Panc1 (cell line): ENCODE data around the gene MRPS9. TPM values are rescaled to one million over a fixed set of nuclear protein-coding genes. Genes with fewer than 3 reads are reported as not detected.

Experiments used
- ATAC-seq: fragments of 200-7000 bp; cut with Tn5 transposase; 2 replicates; pipeline ENCODE4 v1.9.1; 2020; ENCODE audit warnings: mild to moderate bottlenecking, moderate library complexity
- BruUV-seq: library from RNA; stranded (reverse); fragments of 400-500 nt; replicated peaks from 2 replicates; lab custom pipeline; 2021; lab: Mats Ljungman, UMichigan
- CTCF ChIA-PET: fragments of 300-600 bp; sonication (Branson Sonifier 250); formaldehyde crosslinking; loops from one replicate; lab custom pipeline; 2022; ENCODE audit warnings: antibody characterized with exemption; lab: Charles Lee
- POLR2A ChIA-PET: fragments of 300-600 bp; sonication (Branson Sonifier 250); formaldehyde crosslinking; loops from one replicate; lab custom pipeline; 2022; ENCODE audit warnings: antibody characterized with exemption; lab: Charles Lee
- DNase-seq: peaks from one replicate; pipeline ENCODE4 v3.0.0-alpha.2; 2010; ENCODE audit warnings: low read depth, low spot score
- H3K27ac ChIP-seq: 2 replicates; pipeline ENCODE4 v1.5.1; 2011; ENCODE audit warnings: mild to moderate bottlenecking, low read length, inconsistent platforms
- H3K27me3 ChIP-seq: fragments of 200-500 bp; sonication (Bioruptor generic); 2 replicates; pipeline ENCODE4 v1.6.0; 2014; ENCODE audit warnings: low read length, inconsistent platforms; ENCODE audit not compliant: control insufficient read depth, insufficient read depth
- H3K36me3 ChIP-seq: fragments of 200-500 bp; sonication (Bioruptor generic); 2 replicates; pipeline ENCODE4 v1.5.1; 2014; ENCODE audit warnings: inconsistent platforms, mild to moderate bottlenecking, low read length, moderate library complexity; ENCODE audit not compliant: control insufficient read depth, insufficient read depth
- H3K4me1 ChIP-seq: 2 replicates; pipeline ENCODE4 v1.5.1; 2011; ENCODE audit warnings: inconsistent platforms, mild to moderate bottlenecking, low read length, moderate library complexity; ENCODE audit not compliant: control insufficient read depth, insufficient read depth
- H3K4me3 ChIP-seq, 2 experiments: 2 replicates each; pipeline ENCODE4 v1.5.1; 2011 to 2012; ENCODE audit warnings: low read depth in 2 of 2, low read length in 2 of 2, mild to moderate bottlenecking in 2 of 2, inconsistent platforms in 1 of 2, moderate library complexity in 1 of 2
- H3K9me3 ChIP-seq: fragments of 200-500 bp; sonication (Bioruptor generic); 2 replicates; pipeline ENCODE4 v1.5.1; 2014; ENCODE audit warnings: low read depth, mild to moderate bottlenecking, inconsistent platforms, low read length, moderate library complexity; ENCODE audit not compliant: control insufficient read depth, insufficient read depth
- POLR2AphosphoS5 ChIP-seq: IDR thresholded peaks from 2 replicates; pipeline ENCODE4 v1.6.1; 2012; ENCODE audit warnings: mild to moderate bottlenecking, low read depth, low read length, moderate library complexity
- SIN3A ChIP-seq: IDR thresholded peaks from 2 replicates; pipeline ENCODE4 v1.6.1; 2012; ENCODE audit warnings: low read depth, mild to moderate bottlenecking, low read length, moderate library complexity, borderline replicate concordance; ENCODE audit not compliant: insufficient read depth
- TCF7L2 ChIP-seq: IDR thresholded peaks from 2 replicates; pipeline ENCODE4 v1.6.1; 2011; ENCODE audit warnings: mild to moderate bottlenecking, low read depth, low read length, inconsistent platforms
- in situ Hi-C: cut with HindIII; loops from 2 replicates; pipeline ENCODE4 v1.10.0; 2016; ENCODE audit warnings: low sequenced_read_pairs, low pct_unique_long_range_greater_than_20kb
- intact Hi-C: fragments of 100-400 bp; cut with micrococcal nuclease; formaldehyde crosslinking; loops from one replicate; pipeline ENCODE4 v1.10.0; 2022; ENCODE audit not compliant: unreplicated experiment
- total RNA-seq: library from RNA; stranded (reverse); gene quantifications from one replicate; pipeline ENCODE4 v1.2.1, GENCODE V29; 2021; ENCODE audit not compliant: unreplicated experiment
- TF ChIP-seq, protein P1 (sequence below), 2 experiments: IDR thresholded peaks; 2 replicates each; pipeline ENCODE4 v1.6.1; 2011 to 2012; ENCODE audit warnings: low read depth in 2 of 2, control low read depth in 1 of 2, low read length in 1 of 2, mild to moderate bottlenecking in 1 of 2, moderate library complexity in 1 of 2; ENCODE audit not compliant: insufficient read depth in 1 of 2
- TF ChIP-seq, protein P2 (sequence below): fragments of 450-650 bp; IDR thresholded peaks from 2 replicates; pipeline ENCODE4 v1.5.1; 2017; ENCODE audit warnings: mild to moderate bottlenecking

Gene MRPS9
- total RNA-seq, 1 experiment from 2014 or later: 27.4 TPM

GRCh38 chr2:105056245-105056644, 18.4 kb downstream of the MRPS9 start:
- no TSS peak for BruUV-seq
- H3K9me3 ChIP-seq: 0 out of 2 replicates have a peak, but pooled peaks cover 3% of the 10 kb centered on the region
- TF ChIP-seq TCF7L2 (no peak), POLR2AphosphoS5 (no peak), SIN3A (no peak)
- TF ChIP-seq, protein P1, sequence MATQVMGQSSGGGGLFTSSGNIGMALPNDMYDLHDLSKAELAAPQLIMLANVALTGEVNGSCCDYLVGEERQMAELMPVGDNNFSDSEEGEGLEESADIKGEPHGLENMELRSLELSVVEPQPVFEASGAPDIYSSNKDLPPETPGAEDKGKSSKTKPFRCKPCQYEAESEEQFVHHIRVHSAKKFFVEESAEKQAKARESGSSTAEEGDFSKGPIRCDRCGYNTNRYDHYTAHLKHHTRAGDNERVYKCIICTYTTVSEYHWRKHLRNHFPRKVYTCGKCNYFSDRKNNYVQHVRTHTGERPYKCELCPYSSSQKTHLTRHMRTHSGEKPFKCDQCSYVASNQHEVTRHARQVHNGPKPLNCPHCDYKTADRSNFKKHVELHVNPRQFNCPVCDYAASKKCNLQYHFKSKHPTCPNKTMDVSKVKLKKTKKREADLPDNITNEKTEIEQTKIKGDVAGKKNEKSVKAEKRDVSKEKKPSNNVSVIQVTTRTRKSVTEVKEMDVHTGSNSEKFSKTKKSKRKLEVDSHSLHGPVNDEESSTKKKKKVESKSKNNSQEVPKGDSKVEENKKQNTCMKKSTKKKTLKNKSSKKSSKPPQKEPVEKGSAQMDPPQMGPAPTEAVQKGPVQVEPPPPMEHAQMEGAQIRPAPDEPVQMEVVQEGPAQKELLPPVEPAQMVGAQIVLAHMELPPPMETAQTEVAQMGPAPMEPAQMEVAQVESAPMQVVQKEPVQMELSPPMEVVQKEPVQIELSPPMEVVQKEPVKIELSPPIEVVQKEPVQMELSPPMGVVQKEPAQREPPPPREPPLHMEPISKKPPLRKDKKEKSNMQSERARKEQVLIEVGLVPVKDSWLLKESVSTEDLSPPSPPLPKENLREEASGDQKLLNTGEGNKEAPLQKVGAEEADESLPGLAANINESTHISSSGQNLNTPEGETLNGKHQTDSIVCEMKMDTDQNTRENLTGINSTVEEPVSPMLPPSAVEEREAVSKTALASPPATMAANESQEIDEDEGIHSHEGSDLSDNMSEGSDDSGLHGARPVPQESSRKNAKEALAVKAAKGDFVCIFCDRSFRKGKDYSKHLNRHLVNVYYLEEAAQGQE (IDR thresholded peaks at IDR 0.05; ENCODE audit: insufficient read depth in 1 of 2, low read depth in 2 of 2, low read length in 1 of 2): no peak
- TF ChIP-seq, protein P2, sequence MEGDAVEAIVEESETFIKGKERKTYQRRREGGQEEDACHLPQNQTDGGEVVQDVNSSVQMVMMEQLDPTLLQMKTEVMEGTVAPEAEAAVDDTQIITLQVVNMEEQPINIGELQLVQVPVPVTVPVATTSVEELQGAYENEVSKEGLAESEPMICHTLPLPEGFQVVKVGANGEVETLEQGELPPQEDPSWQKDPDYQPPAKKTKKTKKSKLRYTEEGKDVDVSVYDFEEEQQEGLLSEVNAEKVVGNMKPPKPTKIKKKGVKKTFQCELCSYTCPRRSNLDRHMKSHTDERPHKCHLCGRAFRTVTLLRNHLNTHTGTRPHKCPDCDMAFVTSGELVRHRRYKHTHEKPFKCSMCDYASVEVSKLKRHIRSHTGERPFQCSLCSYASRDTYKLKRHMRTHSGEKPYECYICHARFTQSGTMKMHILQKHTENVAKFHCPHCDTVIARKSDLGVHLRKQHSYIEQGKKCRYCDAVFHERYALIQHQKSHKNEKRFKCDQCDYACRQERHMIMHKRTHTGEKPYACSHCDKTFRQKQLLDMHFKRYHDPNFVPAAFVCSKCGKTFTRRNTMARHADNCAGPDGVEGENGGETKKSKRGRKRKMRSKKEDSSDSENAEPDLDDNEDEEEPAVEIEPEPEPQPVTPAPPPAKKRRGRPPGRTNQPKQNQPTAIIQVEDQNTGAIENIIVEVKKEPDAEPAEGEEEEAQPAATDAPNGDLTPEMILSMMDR: no peak
- no peak for DNase-seq
- no peaks in the 10 kb centered on the region for H3K27me3 ChIP-seq
- H3K4me1 ChIP-seq: peaks cover 5% of the 10 kb centered on the region; the same call in 1 of the 2 replicates
- ChIA-PET POLR2A (no interaction called here), CTCF (no interaction called here)
- in situ Hi-C loops: no loop called here
- no peaks in the 10 kb centered on the region for H3K36me3 ChIP-seq
- intact Hi-C loops: no loop called here
- no peak for ATAC-seq
- no peak overlapping the region for H3K4me3 ChIP-seq
- H3K27ac ChIP-seq: no peak overlapping the region

DNA sequence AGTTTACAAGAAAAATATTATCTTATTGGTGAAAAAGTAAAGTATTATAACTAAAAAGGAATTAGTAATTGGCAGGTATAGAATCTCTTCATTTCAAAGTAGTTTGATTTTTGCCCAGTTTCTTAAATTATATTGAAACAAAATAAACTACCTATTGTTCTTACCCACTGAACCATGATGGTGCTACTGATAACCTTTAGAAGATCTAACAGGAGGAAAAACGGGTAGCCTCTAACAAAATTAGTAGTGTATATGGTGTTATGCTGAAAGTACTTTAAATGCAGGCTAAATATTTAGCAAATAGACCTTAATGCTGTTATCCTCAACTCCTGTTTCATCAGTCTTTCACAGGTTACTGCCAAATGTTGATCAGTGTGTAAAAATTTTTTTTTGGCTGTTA, 19.1 kb downstream of the MRPS9 start:
- Histone ChIP-seq H3K9me3 (0 out of 2 replicates have a peak, but pooled peaks cover under 1% of the 10 kb centered on the region), H3K36me3 (no peaks in the 10 kb centered on the region), H3K27me3 (no peaks in the 10 kb centered on the region), H3K4me3 (no peak overlapping the region), H3K4me1 (peaks cover 5% of the 10 kb centered on the region; the same call in 1 of the 2 replicates), H3K27ac (no peak overlapping the region)
- TF ChIP-seq POLR2AphosphoS5 (no peak), SIN3A (no peak), TCF7L2 (no peak)
- ATAC-seq: no peak
- POLR2A ChIA-PET: interaction anchor here (0.6 to 0.7 kb wide), 2 partner anchors 220 to 272 kb away, joined by 3 to 7 read pairs; no protein-coding TSS in a partner anchor
- BruUV-seq: no TSS peak
- in situ Hi-C loops: no loop called here
- CTCF ChIA-PET: no interaction called here
- intact Hi-C loops: no loop called here
- no peak for DNase-seq

DNA sequence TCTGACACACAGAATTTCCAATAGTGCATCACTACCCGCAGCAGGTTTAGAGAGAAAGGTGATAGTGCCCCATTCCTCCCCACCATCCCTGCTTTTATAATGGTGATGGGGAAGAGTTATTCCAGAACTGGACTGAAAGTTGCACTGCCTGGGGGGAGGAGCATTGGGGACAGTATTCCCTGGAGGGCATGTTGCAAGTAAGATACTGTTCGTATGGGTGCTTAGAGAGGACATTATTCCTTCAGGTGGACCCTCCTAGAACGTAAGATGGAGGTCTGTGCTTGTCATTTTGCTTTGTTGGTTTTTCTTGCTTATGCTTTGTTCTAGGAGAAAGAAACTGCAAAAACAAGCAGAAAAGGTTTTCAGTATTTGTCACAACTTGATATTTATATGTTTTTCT, 23.7 kb downstream of the MRPS9 start:
- TF ChIP-seq, protein P1 (IDR thresholded peaks at IDR 0.05; ENCODE audit: insufficient read depth in 1 of 2, low read depth in 2 of 2, low read length in 1 of 2): no peak
- TF ChIP-seq TCF7L2: no peak
- TF ChIP-seq, protein P2: no peak
- TF ChIP-seq POLR2AphosphoS5: no peak
- ATAC-seq (no peak), DNase-seq (no peak)
- ChIA-PET CTCF (interaction anchor here (0.6 kb wide), 1 partner anchor 568 kb away, joined by 5 read pairs; no protein-coding TSS in a partner anchor), POLR2A (no interaction called here)
- peaks cover 5% of the 10 kb centered on the region; the same call in 1 of the 2 replicates for H3K4me1 ChIP-seq
- BruUV-seq: no TSS peak
- no peak overlapping the region for H3K27ac ChIP-seq
- in situ Hi-C loops (no loop called here), intact Hi-C loops (no loop called here)
- no peaks in the 10 kb centered on the region for H3K36me3 ChIP-seq
- H3K4me3 ChIP-seq: no peak overlapping the region
- H3K9me3 ChIP-seq: no peaks in the 10 kb centered on the region
- H3K27me3 ChIP-seq: no peaks in the 10 kb centered on the region
